ENCODE measurements around the gene WIPI1. TPM values are rescaled to one million over a fixed set of nuclear protein-coding genes. Genes with fewer than 3 reads are reported as not detected.

Gene WIPI1
- total RNA-seq, 1 experiment from 2014 or later, result 29.3 TPM

- TF ChIP-seq PREB (CRISPR knock-in tag; IDR thresholded peaks at IDR 0.05; ENCODE audit: borderline replicate concordance) (no peak), GTF2I (CRISPR knock-in tag; conservative IDR thresholded peaks at IDR 0.05) (no peak), ZNF532 (CRISPR knock-in tag; IDR thresholded peaks at IDR 0.05; ENCODE audit: borderline replicate concordance) (no peak), RORB (CRISPR knock-in tag; IDR thresholded peaks at IDR 0.05) (no peak), ZNF121 (CRISPR knock-in tag; IDR thresholded peaks at IDR 0.05) (no peak), MXD4 (CRISPR knock-in tag; IDR thresholded peaks at IDR 0.05; ENCODE audit: borderline replicate concordance) (no peak), ATF6 (CRISPR knock-in tag; IDR thresholded peaks at IDR 0.05) (no peak), JAZF1 (CRISPR knock-in tag; IDR thresholded peaks at IDR 0.05) (no peak), TCF7 (CRISPR knock-in tag; IDR thresholded peaks at IDR 0.05; ENCODE audit: low read depth) (no peak), NFATC4 (CRISPR knock-in tag; IDR thresholded peaks at IDR 0.05) (no peak), CDX4 (CRISPR knock-in tag; IDR thresholded peaks at IDR 0.05; ENCODE audit: borderline replicate concordance) (no peak), HMGA2 (CRISPR knock-in tag; IDR thresholded peaks at IDR 0.05) (no peak), MLX (CRISPR knock-in tag; IDR thresholded peaks at IDR 0.05) (no peak), NFE2L1 (CRISPR knock-in tag; IDR thresholded peaks at IDR 0.05) (no peak), USF1 (CRISPR knock-in tag; IDR thresholded peaks at IDR 0.05) (peak; percentile 87), KAT7 (CRISPR knock-in tag; IDR thresholded peaks at IDR 0.05; ENCODE audit: borderline replicate concordance) (no peak), USF2 (CRISPR knock-in tag; IDR thresholded peaks at IDR 0.05) (peak; percentile 88), ZNF671 (CRISPR knock-in tag; IDR thresholded peaks at IDR 0.05) (no peak), EMX1 (CRISPR knock-in tag; IDR thresholded peaks at IDR 0.05) (no peak), JUN (CRISPR knock-in tag; IDR thresholded peaks at IDR 0.05) (no peak), CBFB (CRISPR knock-in tag; IDR thresholded peaks at IDR 0.05; ENCODE audit: low read depth) (no peak), MAX (CRISPR knock-in tag; IDR thresholded peaks at IDR 0.05) (peak; percentile 99), GRHL2 (CRISPR knock-in tag; IDR thresholded peaks at IDR 0.05; ENCODE audit: insufficient replicate concordance, severe bottlenecking) (no peak), PRRX2 (CRISPR knock-in tag; IDR thresholded peaks at IDR 0.05) (no peak), ZNF317 (CRISPR knock-in tag; IDR thresholded peaks at IDR 0.05; ENCODE audit: borderline replicate concordance, low read depth) (no peak)
These were observed 403 bp upstream of the WIPI1 start (continued) for GRCh38 chr17:68457539-68458259.

All from WTC11 (cell line).